Measurements from ENCODE around the gene TRIM71.
A peak's percentile ranks its signal among the peaks of the same experiment; 100 is the strongest.
"Not testable (repeated sequence)": the region's sequence is repeated elsewhere in the genome, so short reads cannot be mapped to it uniquely, and the experiment has no call there.

The TRIM71 gene

GRCh38 chr3:32817558-32818228 lies at the start of gene TRIM71:
Gene TRIM71 (plus strand): TSS chr3:32817997. CDS start chr3:32818081, 84 bp downstream.
- FAIRE-seq: no peak

- FAIRE-seq: no peak
Observed at GRCh38 chr3:32778389-32778788, 39.4 kb upstream of the TRIM71 start.

GRCh38 chr3:32780071-32780734 lies 37.6 kb upstream of the TRIM71 start:
- no peak for FAIRE-seq

GRCh38 chr3:32780735-32781210 lies 37.0 kb upstream of the TRIM71 start:
- FAIRE-seq: no peak

- FAIRE-seq: peak; percentile 21
Observed at GRCh38 chr3:32781211-32781968, 36.4 kb upstream of the TRIM71 start.

GRCh38 chr3:32781969-32782270 lies 35.9 kb upstream of the TRIM71 start:
- not testable (repeated sequence) for FAIRE-seq

- no peak for FAIRE-seq
Observed at GRCh38 chr3:32782407-32782806, 35.4 kb upstream of the TRIM71 start.

GRCh38 chr3:32791833-32792232 lies 26.0 kb upstream of the TRIM71 start:
- FAIRE-seq: no peak

GRCh38 chr3:32794487-32795308 lies 23.1 kb upstream of the TRIM71 start:
- no peak for FAIRE-seq

GRCh38 chr3:32796384-32796950 lies 21.3 kb upstream of the TRIM71 start:
- FAIRE-seq: not testable (repeated sequence)

- no peak for FAIRE-seq
Observed at GRCh38 chr3:32797776-32798175, 20.0 kb upstream of the TRIM71 start.

- not testable (repeated sequence) for FAIRE-seq
Observed at GRCh38 chr3:32801440-32801839, 16.4 kb upstream of the TRIM71 start.

GRCh38 chr3:32813180-32813579 lies 4.6 kb upstream of the TRIM71 start:
- no peak for FAIRE-seq

GRCh38 chr3:32814361-32814760 lies 3.4 kb upstream of the TRIM71 start:
- FAIRE-seq: no peak

- FAIRE-seq: no peak
Observed at GRCh38 chr3:32815841-32816438, 1.9 kb upstream of the TRIM71 start.

GRCh38 chr3:32816439-32817256 lies 1.1 kb upstream of the TRIM71 start:
- no peak for FAIRE-seq

- FAIRE-seq: no peak
Observed at GRCh38 chr3:32817257-32817557, 590 bp upstream of the TRIM71 start.

- FAIRE-seq: no peak
Observed at GRCh38 chr3:32818229-32818969, 602 bp downstream of the TRIM71 start.

- FAIRE-seq: no peak
Observed at GRCh38 chr3:32818970-32819511, 1.2 kb downstream of the TRIM71 start.
